ENCODE results near the gene ARHGAP45.
A peak's percentile ranks its signal among the peaks of the same experiment; 100 is the strongest.

ARHGAP45 gene

DNA sequence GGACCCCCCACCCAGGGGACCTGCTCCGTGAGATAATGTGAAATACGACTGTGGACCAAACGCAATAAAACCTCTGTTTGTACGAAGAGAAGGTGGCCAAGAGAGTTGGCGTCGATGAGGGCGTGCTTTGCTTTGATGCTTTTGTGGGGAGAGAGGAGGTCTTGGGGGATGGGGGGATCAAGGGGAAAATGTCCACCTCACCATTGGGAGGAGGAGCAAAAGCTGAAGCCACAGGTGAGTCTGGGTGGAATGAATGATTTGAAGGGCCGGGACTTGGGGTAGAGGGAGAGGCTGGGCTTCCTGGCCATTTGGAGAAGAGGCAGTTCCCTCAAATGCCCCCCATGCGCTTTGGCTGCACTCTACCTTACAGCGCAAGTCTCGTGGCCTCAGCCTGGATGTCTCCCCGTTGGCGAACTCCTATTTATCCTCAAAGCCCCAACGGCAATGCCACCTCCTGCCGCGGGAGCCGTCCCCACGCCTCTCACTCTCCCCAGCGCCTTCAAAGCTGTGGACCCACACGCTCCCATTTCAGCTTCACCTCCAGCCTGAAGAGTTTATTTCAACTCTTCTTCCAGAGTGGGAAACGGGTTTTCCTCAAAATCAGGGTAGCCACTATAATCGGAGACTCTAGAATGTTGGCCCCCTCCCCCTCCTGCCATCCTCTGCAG is 27.9 kb upstream of the ARHGAP45 start:
- DNase-seq = no peak

GRCh38 chr19:1039646-1040475 is 27.1 kb upstream of the ARHGAP45 start, which contains the start of gene ABCA7:
ABCA7 (plus strand) TSS chr19:1040107; CDS start chr19:1041362, 1,255 bp downstream.
- peak; percentile 86 for DNase-seq

DNA sequence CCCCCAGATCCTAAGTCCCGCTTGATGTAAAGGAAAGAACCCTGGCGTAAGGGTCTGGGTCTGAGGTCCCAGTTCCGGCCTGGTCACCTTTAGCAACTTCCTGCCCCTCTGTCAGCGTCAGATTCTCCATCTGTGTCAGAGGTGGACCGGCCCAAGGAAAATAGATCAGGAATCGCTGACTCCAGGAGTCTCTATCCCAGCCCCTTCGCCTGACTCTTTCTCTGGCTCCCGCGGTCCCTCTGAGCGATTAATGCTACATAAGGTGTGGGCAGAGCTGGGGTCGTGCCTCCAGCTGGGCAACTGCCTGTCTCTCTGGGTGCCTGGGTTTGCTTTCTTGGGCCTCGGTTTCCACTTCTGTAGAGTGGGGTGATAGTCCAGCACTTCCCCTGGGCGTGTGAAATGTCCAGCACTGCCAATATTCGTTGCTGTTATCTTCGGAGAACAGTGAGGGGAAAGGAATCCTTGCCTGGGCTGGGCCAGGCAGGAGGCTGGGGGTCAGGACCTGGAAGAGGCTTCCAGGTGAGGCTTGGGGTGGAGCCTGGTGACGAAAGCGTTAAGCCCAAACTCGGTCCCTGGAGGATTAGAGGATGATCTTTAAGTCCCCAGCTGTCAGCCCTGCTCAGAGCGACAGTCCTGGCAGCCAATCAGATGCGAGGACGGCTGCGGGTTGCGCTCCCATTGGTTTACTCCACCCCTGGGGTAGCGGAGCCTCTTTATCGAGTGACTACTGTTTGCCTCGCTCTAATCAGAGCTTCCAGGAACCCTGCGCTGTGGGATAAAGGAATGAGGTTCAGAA is 26.3 kb upstream of the ARHGAP45 start:
- peak; percentile 56 for DNase-seq

GRCh38 chr19:1041272-1041834 is 25.6 kb upstream of the ARHGAP45 start:
- no peak for DNase-seq

- peak; percentile 54 for DNase-seq
Observed at GRCh38 chr19:1041835-1042685, 24.9 kb upstream of the ARHGAP45 start.

GRCh38 chr19:1042689-1043511 is 24.1 kb upstream of the ARHGAP45 start:
- DNase-seq = no peak

- no peak for DNase-seq
Observed at GRCh38 chr19:1045247-1045603, 21.7 kb upstream of the ARHGAP45 start.

DNA sequence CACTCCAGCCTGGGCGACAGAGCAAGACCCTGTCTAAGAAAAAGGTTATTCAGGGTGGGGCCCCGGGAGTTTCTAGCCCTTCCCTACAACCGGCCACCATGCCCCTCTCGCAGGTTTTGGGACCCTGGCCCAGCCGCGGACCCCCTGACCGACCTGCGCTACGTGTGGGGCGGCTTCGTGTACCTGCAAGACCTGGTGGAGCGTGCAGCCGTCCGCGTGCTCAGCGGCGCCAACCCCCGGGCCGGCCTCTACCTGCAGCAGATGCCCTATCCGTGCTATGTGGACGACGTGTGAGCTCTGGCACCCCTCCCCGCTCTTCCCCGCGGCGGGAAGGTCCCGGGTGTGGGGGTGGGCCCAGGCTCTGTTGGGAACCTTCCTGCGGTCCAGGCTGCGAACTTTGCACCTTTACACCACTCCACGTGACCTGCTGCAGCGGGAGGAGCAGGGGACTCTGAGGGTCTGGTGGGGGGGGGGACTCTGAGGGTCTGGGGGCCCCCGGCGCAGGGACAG is 20.8 kb upstream of the ARHGAP45 start:
- no peak for DNase-seq

- DNase-seq = no peak
Observed at GRCh38 chr19:1046836-1047695, 19.9 kb upstream of the ARHGAP45 start.

GRCh38 chr19:1047696-1048147 is 19.2 kb upstream of the ARHGAP45 start:
- no peak for DNase-seq

DNA sequence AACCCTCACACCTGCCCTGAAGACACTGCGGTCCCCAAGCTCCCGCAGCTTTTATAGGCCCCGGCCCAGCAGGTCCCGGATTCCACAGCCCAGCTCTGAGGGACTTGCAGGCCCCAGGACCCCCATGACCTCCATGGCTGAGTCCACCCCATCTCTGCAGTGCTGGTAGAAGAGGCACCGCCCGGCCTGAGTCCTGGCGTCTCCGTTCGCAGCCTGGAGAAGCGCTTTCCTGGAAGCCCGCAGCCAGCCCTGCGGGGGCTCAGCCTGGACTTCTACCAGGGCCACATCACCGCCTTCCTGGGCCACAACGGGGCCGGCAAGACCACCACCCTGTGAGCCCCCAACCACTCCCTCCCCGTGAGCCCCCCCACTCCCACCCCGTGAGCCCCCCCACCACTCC is 17.9 kb upstream of the ARHGAP45 start:
- DNase-seq = no peak

DNA sequence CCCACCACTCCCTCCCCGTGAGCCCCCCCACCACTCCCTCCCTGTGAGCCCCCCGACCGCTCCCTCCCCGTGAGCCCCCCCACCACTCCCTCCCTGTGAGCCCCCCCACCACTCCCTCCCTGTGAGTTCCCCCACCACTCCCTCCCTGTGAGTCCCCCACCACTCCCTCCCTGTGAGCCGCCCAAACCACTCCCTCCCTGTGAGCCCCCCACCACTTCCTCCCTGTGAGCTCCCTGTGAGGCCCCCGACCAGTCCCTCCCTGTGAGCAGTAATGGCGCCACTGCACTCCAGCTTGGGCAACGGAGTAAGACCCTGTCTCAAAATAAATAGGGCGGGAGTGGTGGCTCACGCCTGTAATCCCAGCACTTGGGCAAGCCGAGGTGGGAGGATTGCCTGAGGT is 17.2 kb upstream of the ARHGAP45 start:
- DNase-seq = no peak

GRCh38 chr19:1050989-1051788 is 15.8 kb upstream of the ARHGAP45 start:
- no peak for DNase-seq

DNA sequence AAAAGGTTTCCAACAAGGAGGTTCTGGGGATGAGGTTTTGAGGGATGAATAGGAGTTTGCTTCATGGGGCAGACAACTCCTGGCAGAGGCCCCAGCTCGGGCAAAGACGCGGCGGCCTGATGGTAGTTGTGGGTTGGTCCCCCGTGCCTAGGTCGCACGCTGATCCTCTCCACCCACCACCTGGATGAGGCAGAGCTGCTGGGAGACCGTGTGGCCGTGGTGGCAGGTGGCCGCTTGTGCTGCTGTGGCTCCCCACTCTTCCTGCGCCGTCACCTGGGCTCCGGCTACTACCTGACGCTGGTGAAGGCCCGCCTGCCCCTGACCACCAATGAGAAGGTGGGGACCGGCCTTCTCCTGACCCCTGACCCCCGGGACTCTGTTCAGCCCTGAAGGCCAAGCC is 15.2 kb upstream of the ARHGAP45 start:
- no peak for DNase-seq

GRCh38 chr19:1052349-1052975 is 14.5 kb upstream of the ARHGAP45 start:
- no peak for DNase-seq

DNA sequence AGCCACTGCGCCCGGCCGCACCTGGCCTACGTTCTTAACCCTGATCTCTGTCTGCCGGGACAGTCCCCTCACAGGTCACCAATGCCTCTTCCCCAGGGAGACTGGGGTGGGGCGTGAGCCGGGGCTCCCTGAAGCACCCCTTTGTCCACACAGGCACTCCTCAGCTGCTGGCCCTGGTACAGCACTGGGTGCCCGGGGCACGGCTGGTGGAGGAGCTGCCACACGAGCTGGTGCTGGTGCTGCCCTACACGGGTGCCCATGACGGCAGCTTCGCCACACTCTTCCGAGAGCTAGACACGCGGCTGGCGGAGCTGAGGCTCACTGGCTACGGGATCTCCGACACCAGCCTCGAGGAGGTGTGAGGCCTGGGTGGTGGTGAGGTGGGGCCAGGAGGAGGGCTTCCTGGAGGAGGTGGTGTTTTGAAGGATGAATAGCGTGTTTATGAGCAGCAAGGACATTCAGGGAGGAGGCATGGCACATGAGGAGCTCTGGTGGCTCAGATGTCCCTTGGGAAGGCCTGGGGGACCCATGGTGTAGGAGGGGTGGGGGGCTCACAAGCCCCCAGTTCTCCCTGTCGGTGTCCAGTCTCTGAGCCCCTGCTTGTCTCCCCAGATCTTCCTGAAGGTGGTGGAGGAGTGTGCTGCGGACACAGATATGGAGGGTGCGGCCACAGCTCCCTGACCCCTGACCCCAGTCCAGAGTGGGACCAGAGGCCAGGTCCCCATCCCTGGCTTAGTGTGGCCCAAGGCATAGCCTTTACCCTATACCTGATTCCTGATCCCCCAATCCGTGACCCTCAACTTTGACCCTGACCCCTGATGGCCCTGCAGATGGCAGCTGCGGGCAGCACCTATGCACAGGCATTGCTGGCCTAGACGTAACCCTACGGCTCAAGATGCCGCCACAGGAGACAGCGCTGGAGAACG is 13.5 kb upstream of the ARHGAP45 start:
- no peak for DNase-seq
